ENCODE measurements around the gene GPC6.
"Not testable (repeated sequence)": the region's sequence is repeated elsewhere in the genome, so short reads cannot be mapped to it uniquely, and the experiment has no call there.

Gene GPC6

DNA sequence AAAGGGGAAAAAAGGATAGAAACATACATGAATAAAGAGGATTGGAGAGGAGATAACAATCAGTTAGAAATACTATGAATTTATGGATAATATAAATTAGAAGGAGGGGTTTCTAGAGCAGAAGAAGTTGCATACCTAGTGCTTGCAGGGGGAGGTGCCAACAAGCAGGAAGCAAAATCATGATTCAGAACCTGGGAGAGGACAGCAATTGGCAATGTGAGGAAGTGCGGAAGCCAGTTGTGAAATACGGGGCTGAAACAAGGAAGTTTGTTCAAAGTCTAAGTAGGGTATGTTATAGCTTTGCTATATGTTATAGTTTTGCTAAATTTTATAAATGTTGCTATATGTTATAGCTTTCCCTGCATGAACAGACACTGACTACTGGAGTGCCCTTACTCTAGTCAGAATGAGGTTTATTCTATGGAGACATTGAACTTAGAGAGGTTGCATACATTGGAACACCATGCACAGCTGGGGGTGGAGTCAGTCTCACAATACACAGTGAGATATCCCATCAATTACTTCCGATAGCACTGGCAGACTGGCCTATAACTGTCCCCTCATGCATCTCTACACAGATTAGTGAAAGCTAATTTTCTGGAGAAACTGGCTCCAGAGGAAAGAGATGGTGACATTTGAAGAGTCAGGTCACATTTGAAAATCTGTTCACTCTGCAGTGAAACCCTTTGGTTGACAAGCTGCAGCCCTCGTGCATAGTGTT is 92.1 kb downstream of the GPC6 start:
- DNase-seq (ENCODE audit: low read depth in 2 of 2): no peak

DNA sequence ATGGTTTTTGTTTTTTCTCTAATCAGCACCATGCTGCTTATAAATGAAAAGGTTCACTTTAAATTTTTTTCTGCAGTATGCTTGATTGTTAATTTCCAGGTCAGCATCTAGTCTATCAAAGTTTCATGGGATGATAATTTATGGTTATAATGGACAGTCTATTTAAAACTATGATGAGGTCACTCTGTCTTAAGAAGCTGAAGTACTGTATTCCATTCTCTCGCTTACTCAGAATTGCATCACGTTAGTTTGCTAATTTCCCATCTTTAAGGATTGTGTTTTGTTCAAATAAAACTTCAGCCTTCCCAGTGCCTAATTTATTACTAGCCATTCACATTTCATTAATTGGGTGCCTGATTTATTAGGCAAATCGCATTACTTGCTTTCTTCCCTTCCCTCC is 94.3 kb downstream of the GPC6 start:
- no peak for DNase-seq (ENCODE audit: low read depth in 2 of 2)

DNA sequence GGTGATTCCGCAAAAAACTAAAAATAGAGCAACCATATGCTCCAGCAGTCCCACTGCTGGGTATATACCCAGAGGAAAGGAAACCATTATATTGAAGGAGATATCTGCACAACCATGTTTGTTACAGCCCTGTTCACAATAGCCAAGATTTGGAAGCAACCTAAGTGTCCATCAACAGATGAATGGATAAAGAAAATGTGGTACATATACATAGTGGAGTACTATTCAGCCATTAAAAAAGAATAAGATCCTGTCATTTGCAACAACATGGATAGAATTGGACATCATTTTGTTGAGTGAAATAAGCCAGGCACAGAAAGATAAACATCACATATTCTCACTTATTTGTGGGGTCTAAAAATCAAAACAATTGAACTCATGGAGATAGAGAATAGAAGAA is 97.3 kb downstream of the GPC6 start:
- not testable (repeated sequence) for DNase-seq (ENCODE audit: low read depth in 2 of 2)

DNA sequence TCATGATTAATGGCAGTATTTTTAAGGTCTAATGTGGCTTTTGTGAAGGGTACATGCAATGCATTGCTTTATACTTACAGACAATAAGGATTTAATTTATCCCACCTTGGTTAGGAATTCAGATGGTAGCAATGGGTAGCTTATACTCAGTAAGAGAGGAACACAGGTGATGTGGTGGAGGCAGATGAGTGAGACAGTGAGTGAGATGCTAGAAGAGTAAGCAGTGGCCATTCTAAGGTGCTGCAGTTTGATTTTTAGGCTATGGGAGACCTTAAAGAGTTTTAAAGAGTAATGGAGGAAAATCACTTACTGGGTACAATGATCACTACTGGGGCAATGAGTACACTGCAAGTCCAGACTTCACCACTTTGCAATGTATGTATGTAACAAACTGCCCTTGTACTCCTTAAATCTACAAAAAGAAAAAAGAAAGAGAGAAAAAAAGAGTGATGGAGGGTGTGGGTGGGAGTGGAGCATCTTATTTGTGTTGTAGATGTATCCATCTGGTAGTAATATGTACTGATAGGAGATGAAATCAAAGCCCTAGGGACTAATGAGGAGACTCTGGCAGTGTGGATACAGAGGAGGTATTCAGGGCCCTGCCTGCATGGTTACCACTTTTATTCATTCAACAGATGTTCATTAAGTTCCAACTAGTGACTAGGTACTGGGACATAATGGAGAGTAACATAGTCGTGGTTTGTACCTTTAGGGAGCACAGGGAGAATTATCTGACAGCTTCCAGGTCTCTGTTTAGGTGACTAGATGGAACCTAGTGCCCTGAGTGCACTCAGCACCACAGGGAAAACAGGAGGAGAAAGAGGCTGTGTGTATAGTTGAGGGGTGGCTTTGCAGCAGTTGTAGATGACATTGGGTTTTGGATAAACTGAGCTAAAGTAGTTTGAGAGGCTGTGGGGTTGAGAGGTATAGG is 99.0 kb downstream of the GPC6 start:
- DNase-seq (ENCODE audit: low read depth in 2 of 2): no peak

DNA sequence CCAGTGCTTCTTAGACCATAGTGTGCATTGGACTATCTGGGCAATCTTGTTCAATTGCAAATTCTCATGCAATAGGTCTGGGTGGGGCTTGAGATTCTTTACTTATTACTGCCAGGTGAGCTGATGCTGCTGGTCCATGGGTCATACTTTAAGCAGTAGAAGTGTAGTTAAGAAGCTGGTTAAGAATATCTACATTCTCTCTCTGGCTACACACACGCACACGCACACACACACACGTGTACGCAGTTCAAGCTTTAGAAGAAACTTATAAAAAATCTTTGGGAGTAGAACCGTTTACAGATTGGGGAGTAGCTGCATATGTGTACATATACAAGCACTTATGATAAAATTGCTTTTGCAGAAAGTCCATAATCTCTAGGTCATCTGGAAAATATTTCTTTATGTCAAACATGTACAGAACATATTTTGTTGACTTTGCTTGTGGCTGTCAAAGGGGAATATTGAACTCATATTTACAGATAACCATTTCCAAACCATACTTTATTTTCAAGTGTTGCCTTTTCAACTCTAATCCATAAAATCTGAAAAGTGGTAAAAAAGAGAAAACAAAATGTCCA is 99.7 kb downstream of the GPC6 start:
- DNase-seq (ENCODE audit: low read depth in 2 of 2): no peak

DNA sequence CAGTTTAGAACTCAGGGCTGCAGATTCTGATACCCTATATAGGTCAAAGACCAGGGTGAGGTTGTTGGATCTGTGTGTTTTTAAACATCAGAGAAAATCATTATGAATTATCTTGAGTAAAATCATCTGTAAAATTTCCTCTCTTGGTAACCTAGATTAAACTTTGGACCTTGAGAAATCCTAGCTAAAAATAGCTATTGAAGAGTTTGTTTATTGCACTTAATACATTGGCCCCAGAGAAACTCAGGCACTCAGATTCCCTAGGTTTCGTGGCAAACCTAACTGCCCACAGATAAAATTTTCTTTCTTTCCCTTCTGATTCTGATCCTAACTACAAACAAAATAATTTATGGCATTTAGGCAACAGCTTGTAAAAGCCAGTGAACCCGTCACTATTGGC is 102.3 kb downstream of the GPC6 start:
- DNase-seq (ENCODE audit: low read depth in 2 of 2): no peak

DNA sequence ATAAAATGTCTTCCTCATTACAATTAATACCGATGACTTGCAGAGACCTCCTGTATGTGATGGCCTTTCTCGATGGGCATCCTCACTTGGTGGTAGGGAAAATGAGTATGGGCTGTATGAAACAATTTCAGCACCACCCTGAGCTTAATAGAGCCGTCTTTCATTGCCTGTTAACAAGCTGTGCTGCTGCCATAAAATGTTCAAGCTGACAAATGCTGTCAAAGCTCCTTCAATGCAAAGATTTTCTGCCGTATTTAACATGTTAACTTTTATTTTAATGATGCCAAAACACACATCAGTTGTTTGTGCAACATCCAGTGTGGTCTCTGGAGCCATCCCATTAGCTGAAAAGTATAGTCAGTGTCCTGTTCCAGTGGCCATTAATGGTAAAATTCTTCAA is 110.1 kb downstream of the GPC6 start:
- DNase-seq (ENCODE audit: low read depth in 2 of 2): no peak

DNA sequence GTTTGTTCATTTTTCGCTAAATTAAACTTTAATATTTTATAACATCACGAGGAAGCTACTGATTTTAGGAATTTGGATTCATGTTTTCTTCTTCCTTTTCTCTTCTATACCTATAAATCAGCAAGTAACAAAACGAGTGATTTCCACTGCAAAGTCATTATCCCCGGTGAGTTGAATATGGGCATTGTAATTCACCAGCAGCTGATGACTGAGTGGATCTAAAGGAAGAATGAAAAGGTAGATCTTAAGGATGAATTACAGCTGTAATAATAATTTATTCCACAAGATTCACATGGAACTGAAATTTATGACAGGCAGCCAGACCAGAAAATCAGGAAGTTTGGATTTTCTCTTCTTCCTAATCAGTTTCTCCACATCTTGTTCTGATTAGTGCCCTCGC is 111.4 kb downstream of the GPC6 start:
- no peak for DNase-seq (ENCODE audit: low read depth in 2 of 2)

DNA sequence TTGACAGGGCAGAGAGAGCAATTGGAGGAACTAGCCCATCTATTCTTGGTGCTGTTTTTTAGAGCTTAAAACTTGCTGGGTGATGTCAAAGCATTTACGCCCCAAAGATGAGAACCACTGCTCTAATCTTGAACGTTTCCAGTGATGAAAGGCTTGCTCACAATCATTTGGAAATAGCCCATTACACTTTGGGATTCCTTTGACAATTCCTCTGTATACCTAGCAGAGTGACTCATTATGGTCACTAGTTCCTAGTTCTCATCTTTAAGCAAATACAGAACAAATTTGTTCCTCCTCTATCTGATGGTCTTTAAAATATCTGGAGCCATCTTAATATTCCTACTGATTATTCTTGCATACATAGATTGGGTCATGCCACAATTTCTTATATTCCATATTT is 112.3 kb downstream of the GPC6 start:
- no peak for DNase-seq (ENCODE audit: low read depth in 2 of 2)

DNA sequence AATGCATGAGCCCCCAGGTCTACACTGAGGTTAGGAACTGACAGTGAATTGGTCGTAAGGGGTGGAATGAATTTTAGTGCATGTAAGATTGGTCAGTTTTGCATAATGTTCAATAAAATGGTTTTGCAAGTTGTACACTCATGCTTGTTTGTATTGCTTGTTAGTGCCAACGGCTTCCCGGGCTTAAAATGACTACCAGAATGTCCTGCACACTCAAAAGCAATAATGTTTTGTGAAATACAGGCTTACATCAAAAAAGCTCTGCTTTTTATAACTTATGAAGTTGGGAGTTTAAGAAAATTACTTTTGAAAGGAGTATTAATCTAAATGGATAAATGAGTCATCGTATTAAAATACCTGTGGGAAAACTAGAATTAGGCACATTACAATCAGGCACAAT is 112.9 kb downstream of the GPC6 start:
- DNase-seq (ENCODE audit: low read depth in 2 of 2): no peak

DNA sequence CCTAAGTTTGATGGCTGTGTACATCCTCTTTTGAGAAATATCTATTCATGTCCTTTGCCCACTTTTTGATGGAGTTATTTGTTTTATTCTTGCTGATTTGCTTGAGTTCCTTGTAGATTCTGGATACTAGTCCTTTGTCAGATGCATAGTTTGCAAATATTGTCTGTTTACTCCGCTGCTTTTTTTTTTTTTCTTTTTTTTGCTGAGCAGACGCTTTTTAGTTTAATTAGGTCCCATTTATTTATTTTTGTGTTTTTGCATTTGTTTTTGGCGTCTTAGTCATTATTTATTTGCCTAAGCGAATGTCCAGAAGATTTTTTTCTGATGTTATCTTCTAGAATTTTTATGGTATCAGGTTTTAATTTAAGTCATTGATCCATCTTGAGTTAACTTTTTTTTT is 114.9 kb downstream of the GPC6 start:
- no peak for DNase-seq (ENCODE audit: low read depth in 2 of 2)

DNA sequence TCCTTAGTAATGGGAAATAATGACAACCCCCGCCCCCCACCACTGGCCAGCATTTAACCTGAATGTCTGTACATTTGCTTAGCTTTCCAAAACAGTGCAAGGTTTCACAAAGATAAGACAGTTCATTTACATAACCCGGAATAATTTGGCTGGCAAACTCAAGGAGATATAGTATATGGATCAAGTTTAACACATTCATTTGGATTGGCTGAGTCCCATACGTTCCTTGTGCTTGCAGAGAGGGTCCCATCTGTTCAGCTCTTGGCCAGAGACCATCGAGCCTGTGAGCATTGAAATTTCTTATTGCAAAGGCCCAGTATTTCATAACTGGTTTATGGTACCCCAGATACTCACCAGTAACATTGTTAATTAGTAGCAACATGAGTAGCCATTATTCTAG is 116.5 kb downstream of the GPC6 start:
- no peak for DNase-seq (ENCODE audit: low read depth in 2 of 2)

DNA sequence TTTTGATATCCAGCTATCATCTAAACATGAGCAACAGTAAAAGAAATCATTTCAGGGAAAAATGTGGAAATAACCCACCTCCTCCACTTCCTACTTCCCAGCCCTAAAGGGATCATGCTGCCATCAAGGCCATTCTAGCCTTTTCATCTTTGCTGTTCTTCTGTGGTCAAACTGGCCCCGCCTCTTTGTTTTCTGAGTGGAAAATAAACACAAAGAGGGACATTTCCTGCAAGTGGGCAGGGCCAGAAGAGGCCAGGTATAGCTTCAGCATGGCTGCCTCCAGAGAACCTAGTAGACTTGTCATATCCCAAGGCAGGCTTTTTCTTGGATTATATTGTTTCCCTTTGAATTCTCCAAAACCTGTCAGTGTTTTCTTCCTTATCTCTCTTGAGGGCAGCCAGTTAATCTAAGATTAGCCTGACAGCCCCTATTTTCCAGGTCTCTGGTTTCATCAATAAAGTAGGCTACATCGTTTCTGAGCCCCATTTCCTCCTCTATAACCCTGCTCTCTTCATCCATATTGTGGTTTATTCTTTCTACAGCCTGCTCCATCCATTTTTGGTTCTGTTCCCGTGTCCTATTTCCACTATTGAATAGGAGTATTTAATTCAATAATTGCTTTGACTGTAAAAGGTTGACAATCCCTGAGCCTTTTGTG is 117.6 kb downstream of the GPC6 start:
- no peak for DNase-seq (ENCODE audit: low read depth in 2 of 2)

DNA sequence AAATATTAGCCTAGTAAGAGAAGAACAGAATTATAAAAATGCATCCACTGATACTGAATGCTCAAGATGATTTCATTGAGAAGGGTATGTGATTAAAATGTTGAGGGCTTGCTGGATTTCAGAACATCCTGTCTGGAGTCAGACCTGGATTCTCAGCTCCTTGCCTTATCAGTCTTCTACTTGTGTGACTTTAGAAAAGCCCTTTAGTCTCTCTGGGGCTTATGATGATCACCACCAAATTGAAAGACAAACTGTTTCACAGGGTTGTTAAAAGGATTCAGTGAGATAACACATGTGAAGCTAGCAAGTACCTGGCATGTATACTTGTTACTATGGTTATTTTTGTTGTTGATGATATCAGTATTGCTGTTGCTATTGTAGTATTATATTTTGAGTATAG is 118.4 kb downstream of the GPC6 start:
- DNase-seq (ENCODE audit: low read depth in 2 of 2): no peak

DNA sequence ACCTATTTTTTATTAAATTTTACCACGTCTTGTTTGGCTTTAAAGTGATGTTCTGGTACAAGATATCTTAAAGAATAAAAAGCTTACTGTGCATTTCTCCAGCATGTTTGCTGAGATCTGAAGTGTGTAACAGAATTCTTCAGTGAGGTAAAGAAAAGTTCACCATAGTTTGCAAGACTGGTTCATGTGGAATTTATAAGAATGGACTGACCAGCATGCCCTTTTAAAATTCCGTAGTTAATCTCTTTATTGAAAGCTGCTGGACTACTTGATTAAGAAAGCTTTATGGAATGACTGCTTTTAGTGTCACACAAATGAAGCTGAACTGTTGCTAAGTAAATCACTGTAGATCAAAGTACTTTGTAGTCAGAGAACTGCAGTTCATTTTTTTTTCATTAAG is 119.2 kb downstream of the GPC6 start:
- DNase-seq (ENCODE audit: low read depth in 2 of 2): no peak

DNA sequence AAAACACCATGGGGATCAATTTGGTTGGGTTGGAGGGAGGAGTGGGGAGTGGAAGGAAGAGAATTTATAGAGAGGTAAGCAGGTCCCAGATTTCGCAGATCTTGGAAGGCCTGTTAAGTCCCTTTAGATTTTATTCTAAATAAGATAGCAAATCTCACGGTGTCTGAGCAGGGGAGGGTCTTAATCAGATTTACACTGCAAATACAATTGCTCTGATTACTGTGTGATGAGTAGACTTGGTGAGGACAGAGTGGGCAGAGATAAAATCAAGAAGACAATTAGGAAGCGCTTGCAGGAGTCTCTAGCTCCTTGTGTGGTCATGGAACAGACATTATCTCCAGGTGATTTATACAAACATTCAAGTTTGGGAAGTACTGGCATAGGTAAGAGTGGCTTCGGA is 126.0 kb downstream of the GPC6 start:
- no peak for DNase-seq (ENCODE audit: low read depth in 2 of 2)

DNA sequence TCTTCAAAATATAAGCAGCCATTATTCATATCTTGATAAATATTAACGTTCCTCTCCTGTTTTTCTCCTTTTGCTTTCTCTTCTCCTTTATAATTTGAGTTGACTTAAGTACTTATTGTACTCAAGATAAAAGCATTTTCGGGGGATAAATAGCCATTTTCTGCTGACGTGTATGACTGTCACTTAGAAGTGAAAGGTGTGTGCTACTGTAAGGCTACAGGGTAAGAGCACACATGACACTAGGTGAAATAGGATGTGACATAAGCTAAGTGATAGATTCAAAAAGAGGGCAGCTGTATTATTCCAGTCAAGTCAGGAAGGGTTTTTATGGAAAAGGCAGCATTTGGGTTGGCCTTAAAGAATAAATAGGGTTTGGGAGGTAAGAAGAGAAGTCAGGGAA is 128.5 kb downstream of the GPC6 start:
- no peak for DNase-seq (ENCODE audit: low read depth in 2 of 2)

DNA sequence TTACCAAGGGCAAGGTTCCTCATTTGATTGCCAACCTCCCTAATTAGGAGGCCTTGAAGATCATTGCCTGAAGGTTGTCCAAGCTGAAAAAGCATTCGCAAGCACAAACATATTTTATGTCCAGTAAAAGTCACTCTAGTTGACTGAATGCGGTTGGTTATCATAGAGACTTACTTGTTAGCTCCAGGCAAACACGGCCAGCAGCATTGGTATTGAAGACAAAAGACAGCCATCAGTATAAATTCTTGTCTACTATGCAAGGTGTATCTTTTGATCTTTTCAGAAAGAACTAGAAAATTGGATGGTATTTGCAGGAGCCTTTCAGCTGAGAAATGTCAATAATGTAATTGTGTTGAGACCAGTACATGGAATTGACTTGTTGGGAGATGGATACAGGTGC is 129.9 kb downstream of the GPC6 start:
- DNase-seq (ENCODE audit: low read depth in 2 of 2): no peak

DNA sequence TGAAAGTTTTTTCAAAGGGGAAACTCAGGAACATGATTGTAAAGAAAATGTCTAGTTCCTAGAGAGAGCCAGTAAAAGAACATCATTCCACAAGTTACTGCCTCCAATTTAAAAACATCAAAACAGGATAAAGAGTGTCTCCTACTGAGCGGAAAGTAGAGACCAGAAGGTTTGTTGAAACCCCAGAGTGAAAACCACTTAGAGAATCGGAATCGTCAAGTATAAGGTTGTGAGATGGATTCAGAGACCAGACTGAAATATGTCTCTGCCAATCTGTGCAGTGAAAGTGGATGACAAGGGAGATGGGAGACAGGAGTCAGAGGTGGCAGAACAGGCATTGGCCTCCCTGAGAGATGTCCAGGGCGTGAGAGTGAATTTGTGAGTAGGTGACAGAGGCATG is 133.4 kb downstream of the GPC6 start:
- DNase-seq (ENCODE audit: low read depth in 2 of 2): no peak

DNA sequence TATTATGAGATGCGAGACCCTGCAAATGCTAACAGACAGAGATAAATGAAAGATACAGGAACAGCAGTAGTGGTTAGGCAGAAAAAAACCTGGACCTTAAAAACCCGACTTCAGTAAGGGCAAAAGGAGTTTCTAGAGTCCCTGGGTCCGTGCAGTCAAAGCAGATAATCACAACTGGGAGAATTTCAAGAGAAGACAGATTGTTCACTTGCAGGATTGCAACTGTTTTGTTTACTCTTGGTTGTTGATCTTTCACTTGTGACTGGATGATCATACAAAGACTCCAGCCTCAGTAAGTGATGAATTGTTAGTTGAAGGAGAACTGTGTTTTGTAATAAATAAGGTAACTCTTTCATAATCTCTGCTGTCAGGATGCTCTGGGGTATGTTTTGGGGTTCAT is 135.1 kb downstream of the GPC6 start:
- DNase-seq (ENCODE audit: low read depth in 2 of 2): no peak

DNA sequence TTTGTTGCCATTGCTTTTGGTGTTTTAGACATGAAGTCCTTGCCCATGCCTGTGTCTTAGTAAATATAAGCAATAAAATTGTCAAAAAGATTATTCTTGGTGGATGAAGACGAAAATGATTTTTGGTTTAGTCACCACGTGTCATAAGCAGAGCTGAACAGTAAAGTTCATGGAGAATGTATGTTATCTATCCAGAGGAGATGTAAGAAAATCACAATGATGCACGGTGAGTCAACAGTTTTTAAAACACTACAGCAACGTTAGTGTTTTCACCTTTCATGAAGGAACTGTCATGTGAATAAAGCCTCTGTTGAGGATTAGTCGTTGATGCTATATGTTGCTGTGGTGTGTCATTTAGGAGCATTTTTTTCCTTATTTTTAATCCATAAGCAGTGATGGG is 137.6 kb downstream of the GPC6 start:
- DNase-seq (ENCODE audit: low read depth in 2 of 2): no peak

DNA sequence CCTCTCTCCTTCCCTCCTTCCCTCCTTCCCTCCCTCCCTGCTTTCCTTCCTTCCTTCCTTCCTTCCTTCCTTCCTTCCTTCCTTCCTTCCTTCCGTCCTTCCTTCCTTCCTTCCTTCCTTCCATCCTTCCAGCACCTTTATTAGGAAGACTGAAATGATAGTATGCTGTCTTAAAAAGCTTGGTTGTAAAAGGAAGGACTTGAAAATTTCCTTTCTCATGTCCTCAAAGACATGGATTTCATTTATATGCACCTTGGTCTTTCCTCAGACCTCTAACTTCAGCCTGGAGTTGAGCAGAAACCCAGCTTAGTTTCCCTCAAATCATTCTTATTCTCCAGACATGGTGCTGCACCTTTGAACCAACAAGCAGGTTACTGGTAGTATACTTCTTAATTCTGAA is 141.7 kb downstream of the GPC6 start:
- DNase-seq (ENCODE audit: low read depth in 2 of 2): no peak

Measured in activated CD8-positive, alpha-beta memory T cell treated with anti-CD3 and anti-CD28 coated beads for 4 hours (primary cell).